ENCODE measurements around the gene MTUS2. TPM values are rescaled to one million over a fixed set of nuclear protein-coding genes. Genes with fewer than 3 reads are reported as not detected.

MTUS2 gene
- total and polyA plus RNA-seq, 2 experiments from 2014 or later: 3.0 to 4.3 TPM

GRCh38 chr13:29022410-29022809 is 202.3 kb downstream of the MTUS2 start:
- 81% methylated on average over 4 of the region's 4 CpGs for WGBS (ENCODE audit: low lambda C conversion rate, missing lambda C conversion rate)
- H3K27ac ChIP-seq: no peak overlapping the region

GRCh38 chr13:29022968-29023367 is 202.8 kb downstream of the MTUS2 start:
- no peaks in the 10 kb centered on the region for H3K36me3 ChIP-seq (replicated peaks; ENCODE audit: insufficient read depth, low read depth)
- H3K4me1 ChIP-seq (ENCODE audit: insufficient read depth): no peaks in the 10 kb centered on the region
- H3K9me3 ChIP-seq (ENCODE audit: low read depth): no peaks in the 10 kb centered on the region
- H4K20me1 ChIP-seq (ENCODE audit: insufficient read depth, poor library complexity, severe bottlenecking): no peaks in the 10 kb centered on the region
- no peak for DNase-seq (ENCODE audit: low spot score)
- no peaks in the 10 kb centered on the region for H3K79me2 ChIP-seq
- TF ChIP-seq EZH2phosphoT487 (IDR thresholded peaks at IDR 0.05; ENCODE audit: low read depth, severe bottlenecking, unreplicated experiment): no peak
- no peaks in the 10 kb centered on the region for H3K9me2 ChIP-seq (replicated peaks; ENCODE audit: insufficient read depth)
- H3K27me3 ChIP-seq: no peaks in the 10 kb centered on the region
- 89% methylated on average over 3 of the region's 3 CpGs for WGBS (ENCODE audit: low lambda C conversion rate, missing lambda C conversion rate)
- no peak overlapping the region for H2AFZ ChIP-seq
- no peak overlapping the region for H3K4me2 ChIP-seq
- H3K27ac ChIP-seq: no peak overlapping the region
- H3K4me3 ChIP-seq: no peak overlapping the region

More at GRCh38 chr13:29022410-29022809, 202.3 kb downstream of the MTUS2 start:
- H4K20me1 ChIP-seq (ENCODE audit: insufficient read depth, poor library complexity, severe bottlenecking): no peaks in the 10 kb centered on the region
- DNase-seq (ENCODE audit: low spot score): no peak
- H3K79me2 ChIP-seq: no peaks in the 10 kb centered on the region
- no peaks in the 10 kb centered on the region for H3K27me3 ChIP-seq
- no peaks in the 10 kb centered on the region for H3K9me2 ChIP-seq (replicated peaks; ENCODE audit: insufficient read depth)
- H3K9me3 ChIP-seq (ENCODE audit: low read depth): no peaks in the 10 kb centered on the region
- no peak for TF ChIP-seq CTCF (IDR thresholded peaks at IDR 0.05; ENCODE audit: poor library complexity)
- TF ChIP-seq EZH2phosphoT487 (IDR thresholded peaks at IDR 0.05; ENCODE audit: low read depth, severe bottlenecking, unreplicated experiment): no peak
- no peak for TF ChIP-seq EZH2 (IDR thresholded peaks at IDR 0.05; ENCODE audit: borderline replicate concordance)
- no peak overlapping the region for H3K4me2 ChIP-seq
- H3K4me3 ChIP-seq: no peak overlapping the region
- H3K4me1 ChIP-seq (ENCODE audit: insufficient read depth): no peaks in the 10 kb centered on the region
- H3K36me3 ChIP-seq (replicated peaks; ENCODE audit: insufficient read depth, low read depth): no peaks in the 10 kb centered on the region
- no peak overlapping the region for H2AFZ ChIP-seq

GRCh38 chr13:29024783-29025182 is 204.6 kb downstream of the MTUS2 start:
- no peak overlapping the region for H3K4me2 ChIP-seq
- no peak for DNase-seq (ENCODE audit: low spot score)
- no peaks in the 10 kb centered on the region for H3K36me3 ChIP-seq (replicated peaks; ENCODE audit: insufficient read depth, low read depth)
- H3K27ac ChIP-seq: no peak overlapping the region
- no peak overlapping the region for H3K4me3 ChIP-seq
- H3K9me3 ChIP-seq (ENCODE audit: low read depth): no peaks in the 10 kb centered on the region
- no peaks in the 10 kb centered on the region for H3K4me1 ChIP-seq (ENCODE audit: insufficient read depth)
- no peaks in the 10 kb centered on the region for H3K79me2 ChIP-seq
- TF ChIP-seq CTCF (IDR thresholded peaks at IDR 0.05; ENCODE audit: poor library complexity) (no peak), EZH2phosphoT487 (IDR thresholded peaks at IDR 0.05; ENCODE audit: low read depth, severe bottlenecking, unreplicated experiment) (no peak), EZH2 (IDR thresholded peaks at IDR 0.05; ENCODE audit: borderline replicate concordance) (no peak)
- WGBS (ENCODE audit: low lambda C conversion rate, missing lambda C conversion rate): 85% methylated on average over 8 of the region's 8 CpGs
- H4K20me1 ChIP-seq (ENCODE audit: insufficient read depth, poor library complexity, severe bottlenecking): no peaks in the 10 kb centered on the region
- no peak overlapping the region for H2AFZ ChIP-seq
- H3K9me2 ChIP-seq (replicated peaks; ENCODE audit: insufficient read depth): no peaks in the 10 kb centered on the region
- H3K27me3 ChIP-seq: no peaks in the 10 kb centered on the region

GRCh38 chr13:29028868-29029267 is 208.7 kb downstream of the MTUS2 start:
- no peaks in the 10 kb centered on the region for H3K79me2 ChIP-seq
- no peaks in the 10 kb centered on the region for H3K9me2 ChIP-seq (replicated peaks; ENCODE audit: insufficient read depth)
- no peak overlapping the region for H3K4me2 ChIP-seq
- H3K36me3 ChIP-seq (replicated peaks; ENCODE audit: insufficient read depth, low read depth): no peaks in the 10 kb centered on the region
- H3K9me3 ChIP-seq (ENCODE audit: low read depth): no peaks in the 10 kb centered on the region
- H3K4me1 ChIP-seq (ENCODE audit: insufficient read depth): no peaks in the 10 kb centered on the region
- no peak for TF ChIP-seq CTCF (IDR thresholded peaks at IDR 0.05; ENCODE audit: poor library complexity)
- no peak for TF ChIP-seq EZH2 (IDR thresholded peaks at IDR 0.05; ENCODE audit: borderline replicate concordance)
- no peak for TF ChIP-seq EZH2phosphoT487 (IDR thresholded peaks at IDR 0.05; ENCODE audit: low read depth, severe bottlenecking, unreplicated experiment)
- no peak overlapping the region for H3K4me3 ChIP-seq
- H4K20me1 ChIP-seq (ENCODE audit: insufficient read depth, poor library complexity, severe bottlenecking): no peaks in the 10 kb centered on the region
- H3K27ac ChIP-seq: no peak overlapping the region
- 97% methylated on average over 5 of the region's 5 CpGs for WGBS (ENCODE audit: low lambda C conversion rate, missing lambda C conversion rate)
- DNase-seq (ENCODE audit: low spot score): no peak
- H3K27me3 ChIP-seq: no peaks in the 10 kb centered on the region
- no peak overlapping the region for H2AFZ ChIP-seq

All from hepatocyte (in vitro differentiated cells).